ENCODE measurements around the gene CPXM1. TPM values are rescaled to one million over a fixed set of nuclear protein-coding genes. Genes with fewer than 3 reads are reported as not detected.

Gene CPXM1
- total RNA-seq: 100 to 1,000 TPM in 1 of 4 donors, 10 to 100 TPM in 3; 15.3 to 154 (median 19.1) TPM

DNA sequence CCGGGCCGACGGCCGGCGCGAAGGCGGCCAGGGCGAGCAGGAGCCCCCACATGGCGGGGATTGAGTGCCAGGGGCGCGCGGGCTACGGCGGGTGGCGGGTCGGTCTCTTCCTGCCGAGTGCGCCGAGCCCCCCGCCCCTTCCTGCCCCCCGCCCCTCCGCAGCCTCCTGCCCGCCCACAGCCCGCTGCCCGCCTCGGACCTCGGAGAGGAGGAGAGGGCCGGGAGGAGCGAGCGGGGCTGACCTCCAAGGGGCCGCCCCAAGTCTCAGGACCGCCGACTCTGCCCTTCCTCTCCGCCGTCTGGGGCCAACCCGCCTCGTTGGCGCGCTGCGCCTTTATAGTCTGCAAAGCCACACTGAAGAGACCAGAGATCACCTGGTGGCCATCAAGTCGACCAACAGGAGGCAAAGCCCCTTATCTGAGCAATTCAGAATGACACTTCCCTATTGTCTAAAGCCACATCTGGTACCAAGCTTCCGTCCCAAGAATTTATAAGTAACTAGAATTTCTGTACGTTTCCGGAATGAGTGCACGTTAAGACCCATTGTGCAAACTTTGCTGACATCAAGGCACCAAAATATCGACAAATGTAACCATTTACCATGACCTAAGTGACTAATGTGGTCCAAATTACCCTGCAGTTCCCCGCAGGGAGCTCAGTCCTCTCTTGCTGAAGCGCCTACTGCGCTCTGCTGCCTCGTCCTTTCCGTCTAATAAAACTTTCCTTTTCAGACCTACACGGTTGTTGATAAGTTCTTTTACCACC is at the start of gene CPXM1:
CPXM1 (minus strand) TSS at position 107 of the 765 bp plus-strand sequence; CDS start at position 52, 55 bp downstream.
- Histone ChIP-seq H3K27me3 (no peaks in the 10 kb centered on the region), H3K27ac (peak within 1 kb of the TSS; percentile 54 to 77), H3K9me3 (no peaks in the 10 kb centered on the region), H3K4me3 (peak within 1 kb of the TSS; percentile 35 to 43), H3K4me1 (peaks cover 0 to 18% of the 10 kb centered on the region in 2 donors), H3K36me3 (no peaks in the 10 kb centered on the region)
- DNase-seq: no peak
- intact Hi-C loops (cut with DNase I; ENCODE audit: low total_unique reads): no loop called here
- TF ChIP-seq, protein P1, sequence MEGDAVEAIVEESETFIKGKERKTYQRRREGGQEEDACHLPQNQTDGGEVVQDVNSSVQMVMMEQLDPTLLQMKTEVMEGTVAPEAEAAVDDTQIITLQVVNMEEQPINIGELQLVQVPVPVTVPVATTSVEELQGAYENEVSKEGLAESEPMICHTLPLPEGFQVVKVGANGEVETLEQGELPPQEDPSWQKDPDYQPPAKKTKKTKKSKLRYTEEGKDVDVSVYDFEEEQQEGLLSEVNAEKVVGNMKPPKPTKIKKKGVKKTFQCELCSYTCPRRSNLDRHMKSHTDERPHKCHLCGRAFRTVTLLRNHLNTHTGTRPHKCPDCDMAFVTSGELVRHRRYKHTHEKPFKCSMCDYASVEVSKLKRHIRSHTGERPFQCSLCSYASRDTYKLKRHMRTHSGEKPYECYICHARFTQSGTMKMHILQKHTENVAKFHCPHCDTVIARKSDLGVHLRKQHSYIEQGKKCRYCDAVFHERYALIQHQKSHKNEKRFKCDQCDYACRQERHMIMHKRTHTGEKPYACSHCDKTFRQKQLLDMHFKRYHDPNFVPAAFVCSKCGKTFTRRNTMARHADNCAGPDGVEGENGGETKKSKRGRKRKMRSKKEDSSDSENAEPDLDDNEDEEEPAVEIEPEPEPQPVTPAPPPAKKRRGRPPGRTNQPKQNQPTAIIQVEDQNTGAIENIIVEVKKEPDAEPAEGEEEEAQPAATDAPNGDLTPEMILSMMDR (IDR thresholded peaks at IDR 0.05): peak in 1 of 4 experiments; percentile 16
- TF ChIP-seq POLR2A (IDR thresholded peaks at IDR 0.05): no peak

DNA sequence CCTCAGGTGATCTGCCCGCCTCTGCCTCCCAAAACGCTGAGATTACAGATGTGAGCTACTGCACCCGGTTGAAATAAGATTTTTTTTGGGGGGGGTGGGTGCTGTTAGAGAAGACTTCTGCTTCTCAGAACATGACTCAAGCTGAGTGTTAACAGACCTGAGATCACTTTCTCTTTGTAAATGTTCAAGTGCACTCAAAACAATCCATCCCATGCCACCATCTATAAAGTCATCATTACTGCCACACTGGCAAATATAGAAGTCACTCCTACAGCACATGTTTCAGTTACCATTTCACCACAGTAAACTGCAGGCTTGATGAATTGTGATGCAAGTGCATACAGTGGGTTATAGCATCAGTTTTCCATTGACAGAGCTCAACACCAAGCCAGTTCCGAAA is 49.1 kb upstream of the CPXM1 start:
- no peaks in the 10 kb centered on the region for H3K36me3 ChIP-seq
- H3K4me1 ChIP-seq: no peaks in the 10 kb centered on the region
- intact Hi-C loops (cut with DNase I; ENCODE audit: low total_unique reads): no loop called here
- H3K4me3 ChIP-seq: no peak overlapping the region
- H3K9me3 ChIP-seq: no peaks in the 10 kb centered on the region
- DNase-seq: no peak
- no peak for TF ChIP-seq POLR2A (IDR thresholded peaks at IDR 0.05)
- TF ChIP-seq, protein P1 (IDR thresholded peaks at IDR 0.05): no peak
- no peaks in the 10 kb centered on the region for H3K27me3 ChIP-seq
- no peak overlapping the region for H3K27ac ChIP-seq

DNA sequence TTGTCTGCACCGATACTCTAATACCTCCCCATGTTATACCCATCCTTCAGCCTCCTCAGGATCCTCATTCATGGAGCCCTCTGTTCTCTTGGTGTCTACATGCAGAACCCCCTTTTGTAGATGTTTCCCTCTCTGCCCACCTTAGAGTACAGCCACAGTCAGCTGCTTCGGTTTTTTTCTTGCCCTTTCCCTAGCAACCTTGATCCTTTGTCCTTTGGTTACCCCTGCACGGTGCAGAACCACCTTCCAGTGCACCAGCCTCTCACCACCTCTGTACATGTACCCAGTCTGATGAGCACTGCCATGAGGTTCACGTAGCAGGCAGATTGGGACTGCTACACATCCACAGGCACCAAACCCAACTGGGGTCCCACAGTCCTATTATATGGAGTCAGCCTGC is 47.4 kb upstream of the CPXM1 start:
- no peak overlapping the region for H3K27ac ChIP-seq
- H3K9me3 ChIP-seq: no peaks in the 10 kb centered on the region
- no peaks in the 10 kb centered on the region for H3K27me3 ChIP-seq
- TF ChIP-seq, protein P1 (IDR thresholded peaks at IDR 0.05): no peak
- TF ChIP-seq POLR2A (IDR thresholded peaks at IDR 0.05): no peak
- H3K4me1 ChIP-seq: no peaks in the 10 kb centered on the region
- H3K4me3 ChIP-seq: no peak overlapping the region
- H3K36me3 ChIP-seq: no peaks in the 10 kb centered on the region
- intact Hi-C loops (cut with DNase I; ENCODE audit: low total_unique reads): no loop called here
- DNase-seq: no peak

DNA sequence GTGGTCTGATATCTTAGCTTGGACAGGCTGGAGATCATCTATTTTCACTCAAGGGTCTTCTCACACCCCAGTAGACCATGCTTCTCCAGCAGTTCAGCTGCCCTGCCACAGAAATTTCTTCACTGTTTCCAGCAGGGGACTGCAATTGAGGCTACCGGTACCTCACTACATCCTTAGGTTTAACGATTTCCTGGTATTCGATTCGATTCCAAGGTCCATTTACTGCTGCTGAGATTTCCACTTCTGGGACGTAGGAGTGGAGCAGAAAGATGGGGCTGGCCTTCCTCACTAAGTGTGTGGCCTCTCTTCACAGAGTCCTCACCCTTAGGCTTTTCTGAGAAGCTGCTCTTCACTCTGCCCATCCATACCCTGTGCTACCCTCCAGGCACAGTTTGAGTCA is 46.3 kb upstream of the CPXM1 start:
- Histone ChIP-seq H3K27ac (no peak overlapping the region), H3K4me1 (peaks cover 0 to under 1% of the 10 kb centered on the region in 2 donors), H3K4me3 (no peak overlapping the region), H3K9me3 (no peaks in the 10 kb centered on the region), H3K36me3 (no peaks in the 10 kb centered on the region), H3K27me3 (no peaks in the 10 kb centered on the region)
- intact Hi-C loops (cut with DNase I; ENCODE audit: low total_unique reads): no loop called here
- TF ChIP-seq, protein P1 (IDR thresholded peaks at IDR 0.05): no peak
- TF ChIP-seq POLR2A (IDR thresholded peaks at IDR 0.05): no peak
- no peak for DNase-seq

DNA sequence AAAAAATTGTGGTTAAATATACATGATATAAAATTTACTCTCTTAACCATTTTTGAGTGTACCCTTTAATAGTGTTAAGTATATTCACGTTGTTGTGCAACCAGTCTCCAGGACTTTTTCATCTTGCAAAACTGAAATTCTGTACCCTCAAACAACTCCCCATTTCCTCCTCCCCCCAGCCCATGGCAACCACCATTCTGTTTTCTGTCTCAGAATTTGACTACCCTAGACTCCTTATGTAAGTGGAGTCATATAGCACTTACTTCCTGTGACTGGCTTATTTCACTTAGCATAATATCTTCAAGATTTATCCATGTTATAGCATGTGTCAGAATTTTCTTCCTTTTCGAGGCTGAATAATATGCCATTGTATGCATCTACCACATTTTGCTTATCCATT is 45.2 kb upstream of the CPXM1 start:
- TF ChIP-seq, protein P1 (IDR thresholded peaks at IDR 0.05): no peak
- no peak for TF ChIP-seq POLR2A (IDR thresholded peaks at IDR 0.05)
- Histone ChIP-seq H3K27ac (no peak overlapping the region), H3K4me3 (no peak overlapping the region), H3K27me3 (no peaks in the 10 kb centered on the region), H3K36me3 (no peaks in the 10 kb centered on the region), H3K9me3 (no peaks in the 10 kb centered on the region), H3K4me1 (peaks cover 0 to 6% of the 10 kb centered on the region in 2 donors)
- intact Hi-C loops (cut with DNase I; ENCODE audit: low total_unique reads): no loop called here
- no peak for DNase-seq
